HG02642 (cell line): ENCODE data around the gene LIG3.
"Not testable (repeated sequence)": the region's sequence is repeated elsewhere in the genome, so short reads cannot be mapped to it uniquely, and the experiment has no call there.

Source experiments
- ATAC-seq: cut with Tn5 transposase; IDR thresholded peaks from one replicate; pipeline ENCODE4 v1.9.1; 2021; ENCODE audit warnings: mild to moderate bottlenecking; ENCODE audit not compliant: unreplicated experiment, poor library complexity

Gene LIG3

DNA sequence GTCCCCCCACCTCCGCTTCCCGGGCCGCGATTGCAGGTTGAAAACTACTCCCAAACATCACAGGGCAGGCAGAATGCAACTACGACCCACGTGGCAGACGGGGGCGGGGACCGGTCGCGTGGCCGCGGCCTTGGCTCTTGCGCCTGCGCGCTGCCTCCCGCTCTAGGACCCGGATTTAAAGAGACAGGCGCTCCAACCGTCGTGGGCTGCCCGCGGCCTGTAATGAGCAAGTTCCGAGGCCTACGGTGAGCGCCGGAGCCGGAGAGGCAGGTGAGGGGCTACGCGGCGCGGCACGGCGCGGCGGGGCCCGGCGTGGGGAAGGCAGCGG, at the start of gene LIG3:
LIG3 (plus strand) TSS at position 160 of the 328 bp plus-strand sequence. CDS start 2,494 bp downstream, outside the sequence.
- ATAC-seq, result peak; percentile 89

- ATAC-seq, result not testable (repeated sequence)
Observed at GRCh38 chr17:34950780-34951179, 29.5 kb upstream of the LIG3 start.

GRCh38 chr17:34958438-34958837, 21.9 kb upstream of the LIG3 start:
- no peak for ATAC-seq

- ATAC-seq, result peak; percentile 93
Observed at GRCh38 chr17:34961093-34961911, 19.0 kb upstream of the LIG3 start, which contains the start of the genes CCT6B and ZNF830. Gene CCT6B, minus strand, starts transcription at chr17:34961460. Its CDS starts 67 bp downstream, at chr17:34961393. Gene ZNF830, plus strand, starts transcription at chr17:34961540. Its CDS starts 27 bp downstream, at chr17:34961567.

- ATAC-seq, result no peak
Observed at GRCh38 chr17:34974179-34974578, 6.1 kb upstream of the LIG3 start.

GRCh38 chr17:34974794-34975785, 5.2 kb upstream of the LIG3 start:
- ATAC-seq, result no peak

DNA sequence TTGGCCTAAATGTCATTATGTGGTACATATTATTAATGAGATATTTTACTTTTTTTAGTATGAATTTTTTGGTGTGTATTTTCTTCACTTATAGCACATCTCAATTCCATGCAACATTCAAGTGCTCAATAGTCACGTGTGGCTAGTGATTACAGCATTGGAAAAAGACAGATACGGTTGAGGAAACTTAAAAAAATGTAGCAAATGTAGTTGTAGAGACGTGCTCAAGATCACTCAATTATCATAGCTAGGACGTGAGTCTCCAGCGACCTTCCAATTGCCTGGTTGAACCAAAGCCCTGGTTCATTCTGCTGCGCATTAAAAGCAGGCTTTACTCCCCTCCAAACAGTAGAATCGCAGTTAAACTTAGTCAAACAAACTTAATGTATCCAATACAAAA, 1.2 kb upstream of the LIG3 start:
- no peak for ATAC-seq

- ATAC-seq, result no peak
Observed at GRCh38 chr17:34979650-34980352, 511 bp upstream of the LIG3 start.

DNA sequence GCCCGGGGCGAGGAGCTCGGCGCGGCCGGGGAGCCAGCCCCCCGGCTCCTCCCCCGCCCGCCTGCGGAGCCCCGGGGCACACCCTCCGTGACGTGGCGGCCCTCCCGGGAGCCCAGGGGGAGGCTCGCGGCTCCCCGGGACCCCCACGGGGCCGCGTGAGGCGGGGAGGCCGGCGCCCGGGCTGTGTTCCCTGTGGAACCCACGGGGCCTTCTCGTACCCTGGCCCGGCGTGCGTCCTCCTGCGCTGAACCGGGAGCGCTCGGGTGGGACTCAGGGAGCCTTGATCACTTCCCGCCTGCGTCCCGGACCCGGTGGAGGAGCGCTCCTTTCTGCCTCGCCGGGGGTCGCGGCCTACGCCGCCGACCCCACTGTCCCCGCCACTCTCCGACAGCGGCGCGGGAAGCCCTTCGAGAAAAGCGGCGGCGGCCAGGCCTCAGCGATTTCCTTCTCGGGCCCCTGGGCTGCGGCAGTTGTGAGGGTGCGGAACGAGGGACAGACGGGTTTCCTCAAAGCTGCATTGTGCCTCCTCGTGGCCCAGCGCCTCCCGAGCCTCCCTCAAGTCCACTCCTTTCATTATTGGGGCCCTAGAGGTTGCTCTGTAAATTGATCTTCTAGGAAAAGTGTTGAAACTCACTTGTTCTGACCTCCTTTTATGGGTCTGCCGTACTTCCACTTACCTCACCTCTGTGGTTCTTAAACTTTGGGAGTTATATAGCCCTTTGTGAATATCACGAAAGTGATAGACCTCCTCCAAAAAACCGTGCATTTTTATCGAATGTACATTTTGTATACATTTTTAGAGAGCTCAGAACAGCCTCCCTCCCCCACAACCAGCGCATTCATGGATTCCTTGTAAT, 597 bp downstream of the LIG3 start:
- ATAC-seq, result peak; percentile 87

- no peak for ATAC-seq
Observed at GRCh38 chr17:34981538-34982241, 1.4 kb downstream of the LIG3 start.

DNA sequence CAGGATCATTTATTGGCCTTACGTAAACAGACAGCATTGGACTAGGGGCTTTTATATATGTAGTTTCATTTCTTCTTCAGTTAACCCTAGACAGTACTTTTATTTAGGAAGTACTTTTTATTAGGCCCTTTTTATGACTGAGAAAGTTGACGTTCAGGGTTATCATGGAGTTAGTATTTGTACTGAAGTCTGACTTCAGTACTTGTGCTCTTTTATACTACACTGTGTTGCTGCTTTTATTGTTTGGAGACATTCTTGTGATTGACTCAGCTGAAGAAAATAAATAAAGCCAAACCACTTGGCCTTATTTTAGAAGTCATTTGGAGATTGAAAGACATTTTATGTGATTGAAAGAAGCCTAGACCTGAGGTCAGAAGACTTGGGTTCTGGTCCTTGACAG, 6.9 kb downstream of the LIG3 start:
- no peak for ATAC-seq

- ATAC-seq, result no peak
Observed at GRCh38 chr17:34988644-34989043, 8.3 kb downstream of the LIG3 start.

GRCh38 chr17:34989473-34989872, 9.2 kb downstream of the LIG3 start:
- no peak for ATAC-seq

- ATAC-seq, result no peak
Observed at GRCh38 chr17:34990921-34991365, 10.6 kb downstream of the LIG3 start.

DNA sequence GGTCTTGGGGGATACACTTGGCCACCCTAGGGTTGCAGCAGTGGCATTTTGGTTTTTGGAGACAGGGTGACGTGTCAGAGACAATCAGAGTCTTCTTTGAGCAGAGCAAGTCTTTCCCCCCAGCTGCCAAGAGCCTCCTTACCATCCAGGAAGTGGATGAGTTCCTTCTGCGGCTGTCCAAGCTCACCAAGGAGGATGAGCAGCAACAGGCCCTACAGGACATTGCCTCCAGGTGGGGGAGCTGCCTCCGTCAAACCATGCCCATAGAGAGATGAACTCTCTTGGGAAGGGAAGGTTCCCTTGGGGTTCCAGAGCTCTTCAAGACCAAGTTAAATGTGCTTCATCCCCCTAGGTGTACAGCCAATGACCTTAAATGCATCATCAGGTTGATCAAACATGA, 11.3 kb downstream of the LIG3 start:
- ATAC-seq, result no peak

DNA sequence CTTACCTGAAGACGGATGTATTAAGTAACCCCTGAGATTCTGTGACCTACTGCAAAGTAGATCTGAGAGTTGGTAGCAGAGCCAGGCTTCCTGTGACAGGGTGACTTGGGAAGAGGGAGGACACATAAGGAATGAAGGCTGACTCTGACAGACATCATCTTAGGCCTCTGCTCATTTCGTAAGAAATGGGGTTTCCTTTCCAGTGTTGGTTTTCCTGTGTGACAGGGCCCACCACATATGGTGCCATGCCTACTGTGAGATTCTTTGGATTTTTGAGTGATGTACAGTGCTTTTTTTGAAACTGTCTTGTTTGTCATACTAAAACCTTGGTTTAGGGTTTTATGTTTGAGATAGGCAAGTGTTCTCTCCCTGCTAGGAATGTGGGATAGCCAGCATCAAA, 12.7 kb downstream of the LIG3 start:
- ATAC-seq, result no peak

GRCh38 chr17:34996422-34997285, 16.3 kb downstream of the LIG3 start:
- ATAC-seq, result no peak

- no peak for ATAC-seq
Observed at GRCh38 chr17:34997355-34997862, 17.1 kb downstream of the LIG3 start.
